AG08396 (cell line): ENCODE measurements around the gene ARHGAP22.

Source experiments
- DNase-seq: peaks from one replicate; pipeline ENCODE4 v3.0.0; 2012; ENCODE audit warnings: low spot score, mixed read lengths

The ARHGAP22 gene

GRCh38 chr10:48511875-48512231 lies 93.0 kb downstream of the ARHGAP22 start:
- DNase-seq = no peak

GRCh38 chr10:48511066-48511874 lies 93.6 kb downstream of the ARHGAP22 start:
- DNase-seq = no peak

DNA sequence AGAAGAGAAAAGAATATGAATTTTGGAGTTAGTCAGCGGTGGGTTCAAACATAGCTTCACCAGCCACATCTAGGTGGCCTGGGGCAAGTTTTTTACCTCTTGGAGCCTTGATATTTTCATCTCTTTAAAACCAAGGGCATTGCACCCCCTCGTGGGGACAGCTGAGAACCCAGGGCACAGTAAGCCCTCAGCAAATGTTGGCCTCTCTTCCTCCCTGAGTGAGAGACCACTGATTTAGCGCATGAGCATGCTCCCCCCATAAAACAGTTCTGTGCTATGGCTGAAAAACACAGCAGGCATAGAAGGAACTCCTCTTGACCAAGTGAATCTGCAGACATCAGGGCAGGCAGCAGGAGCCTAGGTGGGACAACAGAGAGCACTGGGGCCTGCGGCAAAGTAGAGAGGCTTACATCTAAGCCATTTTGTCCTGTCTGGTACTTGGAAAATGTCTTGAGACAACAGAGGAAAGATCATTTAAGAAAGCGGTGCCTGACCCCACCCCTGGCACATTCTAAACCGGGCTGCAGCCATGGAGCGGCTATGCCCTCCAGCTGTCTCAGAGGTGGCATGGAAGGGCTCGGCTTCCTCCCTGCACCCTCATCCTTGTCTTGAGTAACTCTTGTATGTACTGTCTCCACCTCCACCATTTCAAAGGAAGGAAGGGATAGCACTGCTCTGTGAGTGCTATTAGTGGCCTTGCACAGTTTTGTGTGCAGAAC lies 94.7 kb downstream of the ARHGAP22 start:
- DNase-seq = no peak

- DNase-seq = no peak
Observed at GRCh38 chr10:48508791-48509772, 95.8 kb downstream of the ARHGAP22 start.

GRCh38 chr10:48507933-48508790 lies 96.7 kb downstream of the ARHGAP22 start:
- DNase-seq = no peak

DNA sequence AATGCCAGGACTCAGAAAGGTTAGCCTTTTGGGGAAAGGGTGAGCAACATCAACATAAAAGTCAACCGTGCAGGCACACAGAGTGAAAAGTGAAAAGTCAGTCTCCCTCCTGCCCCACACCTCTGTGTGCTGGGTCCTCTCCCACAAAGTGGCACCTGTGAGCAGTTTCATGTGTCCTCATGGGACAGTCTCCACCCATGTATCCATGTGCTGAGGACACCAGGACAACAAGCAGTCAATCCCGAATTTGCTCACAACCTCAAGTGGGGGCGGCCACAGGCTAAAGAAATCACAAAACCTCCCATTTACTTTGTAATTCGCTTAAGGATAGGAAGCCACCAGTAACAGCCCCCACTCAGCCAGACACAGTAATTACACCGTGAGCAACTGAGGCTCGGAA lies 97.4 kb downstream of the ARHGAP22 start:
- DNase-seq = no peak

- peak; percentile 36 for DNase-seq
Observed at GRCh38 chr10:48506147-48506917, 98.5 kb downstream of the ARHGAP22 start.

- no peak for DNase-seq
Observed at GRCh38 chr10:48505394-48506112, 99.3 kb downstream of the ARHGAP22 start.

DNA sequence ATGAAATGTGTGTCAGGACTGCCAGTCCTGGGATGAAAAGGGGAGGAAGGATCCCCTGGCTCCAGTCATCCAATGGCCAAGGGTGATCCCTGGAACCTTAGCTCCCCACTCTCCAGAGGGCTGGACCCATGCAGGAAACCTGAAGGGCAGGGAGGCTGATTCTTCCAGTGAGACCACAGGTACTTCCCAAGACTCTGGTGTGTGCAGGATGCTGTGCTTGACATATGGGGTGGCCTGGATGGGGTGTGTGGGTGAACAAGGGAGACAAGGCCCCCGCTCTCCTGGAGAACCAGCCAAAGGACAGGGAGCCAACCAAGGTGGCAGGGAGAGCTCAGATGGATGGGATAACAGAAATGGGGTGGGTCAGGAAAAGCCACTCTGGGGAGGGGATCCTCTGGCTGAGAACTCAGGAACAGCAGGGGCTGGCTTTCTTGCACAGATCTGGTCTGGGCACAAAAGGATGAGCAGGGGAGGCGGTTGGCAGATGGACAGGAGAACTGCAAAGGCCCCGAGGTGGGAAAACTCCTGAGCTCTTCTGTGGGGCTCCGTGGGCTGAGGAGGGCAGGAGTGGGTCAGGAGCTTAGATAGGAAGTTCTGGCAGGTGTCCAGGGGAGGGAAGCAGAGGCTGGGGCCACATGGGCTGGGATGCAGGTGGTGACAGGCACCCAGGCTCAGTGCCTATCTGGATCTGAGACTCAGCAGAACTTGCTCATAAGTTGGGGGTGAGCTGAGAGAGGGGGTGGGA lies 100.6 kb downstream of the ARHGAP22 start:
- no peak for DNase-seq

- DNase-seq = no peak
Observed at GRCh38 chr10:48503293-48503911, 101.5 kb downstream of the ARHGAP22 start.

DNA sequence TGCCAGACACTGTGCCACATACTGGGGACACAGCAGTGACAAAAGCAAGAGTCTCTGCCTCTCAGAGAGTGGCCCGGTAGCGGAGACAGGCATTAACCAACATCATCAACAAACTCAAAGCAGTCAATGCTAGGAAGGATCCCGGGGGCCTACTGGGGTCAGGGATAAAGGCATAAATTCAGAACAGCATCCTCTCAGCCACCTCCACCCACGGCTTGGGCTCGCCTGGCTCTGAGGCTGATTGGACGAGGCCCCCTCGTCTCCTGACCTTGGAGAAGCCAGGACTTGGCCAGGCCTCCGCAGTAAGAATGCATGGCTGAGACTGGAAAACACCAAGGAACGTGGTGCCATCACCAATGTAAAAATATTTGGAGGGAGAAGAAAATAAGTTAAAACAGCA lies 102.1 kb downstream of the ARHGAP22 start:
- DNase-seq = no peak

DNA sequence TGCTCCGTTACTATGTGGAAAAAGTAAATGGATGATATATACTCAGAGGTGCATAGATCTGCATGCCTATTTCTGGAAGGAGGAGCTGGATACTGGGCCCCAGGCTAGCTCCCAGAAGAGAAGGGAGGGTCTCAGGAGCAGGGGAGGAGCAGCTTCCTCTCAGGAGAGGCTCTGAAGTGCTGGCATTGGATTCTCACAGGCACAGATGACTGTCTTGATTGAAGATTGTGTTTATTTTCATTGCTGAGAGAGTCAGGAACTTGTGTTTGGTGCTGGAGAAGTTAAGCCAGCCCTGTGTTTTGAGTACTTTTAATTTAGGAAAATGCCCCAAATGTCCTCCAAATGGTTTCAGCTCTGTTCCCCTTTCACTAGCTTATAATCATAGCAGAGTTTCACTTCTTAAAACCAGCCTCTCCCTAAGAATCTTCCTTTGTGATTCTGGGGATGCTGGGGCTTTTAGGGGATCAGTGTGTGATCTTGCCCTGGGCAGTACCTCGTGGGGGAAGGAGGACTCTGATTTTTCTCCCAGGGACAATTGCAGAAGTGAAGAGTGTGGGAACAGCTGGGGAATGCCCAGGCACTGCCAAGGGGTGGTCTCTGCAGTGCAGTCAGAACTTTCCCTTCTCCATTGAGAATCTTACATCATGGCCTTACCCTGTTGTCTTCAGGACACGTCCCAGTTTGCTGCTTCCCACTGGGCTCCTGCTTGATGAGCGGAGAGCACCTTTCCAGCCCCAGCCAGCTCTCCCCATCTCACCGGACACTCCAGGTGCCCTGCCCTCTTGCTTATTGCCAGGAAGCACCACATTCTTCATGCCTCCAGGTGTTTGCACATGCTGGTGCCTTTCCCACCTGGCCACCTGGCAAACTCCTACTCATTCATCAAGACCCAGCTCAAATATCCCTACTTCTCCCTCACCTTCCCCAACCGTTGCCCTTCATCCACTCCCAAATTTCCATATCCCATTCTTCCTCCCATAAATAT lies 102.8 kb downstream of the ARHGAP22 start:
- DNase-seq = no peak

GRCh38 chr10:48501226-48501625 lies 103.6 kb downstream of the ARHGAP22 start:
- no peak for DNase-seq

DNA sequence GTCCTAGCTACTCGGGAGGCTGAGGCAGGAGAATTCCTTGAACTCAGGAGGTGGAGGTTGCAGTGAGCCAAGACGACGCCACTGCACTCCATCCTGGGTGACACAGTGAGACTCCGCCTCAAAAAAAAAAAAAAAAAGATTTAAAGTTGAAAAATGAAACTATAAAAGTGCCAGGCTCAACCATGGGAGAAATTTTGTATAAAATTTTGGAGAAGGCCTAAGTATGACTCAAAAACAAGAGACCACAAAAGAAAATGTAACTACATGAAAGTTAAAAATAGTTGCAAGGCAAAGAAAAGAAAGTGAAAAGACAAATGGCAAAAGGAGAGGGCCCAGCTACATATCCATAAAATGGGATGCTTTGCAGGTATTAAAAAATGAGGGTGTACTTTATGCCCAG lies 104.1 kb downstream of the ARHGAP22 start:
- no peak for DNase-seq

- no peak for DNase-seq
Observed at GRCh38 chr10:48498940-48499510, 105.8 kb downstream of the ARHGAP22 start.

GRCh38 chr10:48497780-48498770 lies 106.8 kb downstream of the ARHGAP22 start:
- no peak for DNase-seq
